IPS-NIHi7 (cell line): ENCODE results near the gene TBC1D9.

Source experiments
- DNase-seq: peaks from one replicate; pipeline ENCODE4 v3.0.0; 2012; ENCODE audit warnings: mixed read lengths; ENCODE audit errors: extremely low spot score

Gene TBC1D9

DNA sequence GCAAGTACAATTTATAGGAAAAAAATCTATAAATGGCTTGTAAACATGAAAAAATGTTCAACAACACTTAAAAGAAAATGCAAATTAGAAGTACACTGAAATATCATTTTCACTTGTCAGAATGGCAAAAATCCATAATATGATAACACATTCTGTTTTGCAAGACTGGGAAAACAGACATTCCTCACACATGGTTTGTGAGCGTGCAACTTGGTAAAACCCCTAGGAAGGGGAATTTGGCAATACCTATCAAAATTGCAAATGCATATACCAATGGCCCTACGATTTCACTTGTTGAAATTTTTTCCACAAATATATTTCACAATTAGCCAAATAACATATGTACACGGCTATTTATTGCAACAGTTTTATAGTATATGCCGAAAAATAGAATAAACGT is 31.4 kb downstream of the TBC1D9 start:
- no peak for DNase-seq

- DNase-seq = no peak
Measured at GRCh38 chr4:140720387-140721304, 35.5 kb downstream of the TBC1D9 start.

DNA sequence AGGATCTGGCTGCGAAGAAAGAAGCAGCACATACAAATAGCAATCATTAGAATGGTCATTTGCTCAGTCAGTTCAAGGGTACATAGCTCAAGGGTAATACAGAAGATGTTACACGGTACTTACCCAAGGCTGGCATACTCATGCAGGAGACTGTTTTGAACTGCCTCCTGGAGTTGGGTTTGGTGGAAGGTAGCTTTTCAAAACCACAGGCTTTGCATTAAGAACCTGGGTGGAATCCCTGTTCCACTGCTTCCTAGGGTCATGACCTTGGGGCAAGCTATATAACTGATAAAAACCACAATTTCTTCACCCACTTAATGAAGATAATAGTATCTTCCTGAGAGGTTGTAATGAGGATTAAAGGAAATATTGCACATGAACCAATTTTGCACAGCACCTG is 36.5 kb downstream of the TBC1D9 start:
- DNase-seq = no peak

GRCh38 chr4:140719022-140719421 is 37.2 kb downstream of the TBC1D9 start:
- no peak for DNase-seq

DNA sequence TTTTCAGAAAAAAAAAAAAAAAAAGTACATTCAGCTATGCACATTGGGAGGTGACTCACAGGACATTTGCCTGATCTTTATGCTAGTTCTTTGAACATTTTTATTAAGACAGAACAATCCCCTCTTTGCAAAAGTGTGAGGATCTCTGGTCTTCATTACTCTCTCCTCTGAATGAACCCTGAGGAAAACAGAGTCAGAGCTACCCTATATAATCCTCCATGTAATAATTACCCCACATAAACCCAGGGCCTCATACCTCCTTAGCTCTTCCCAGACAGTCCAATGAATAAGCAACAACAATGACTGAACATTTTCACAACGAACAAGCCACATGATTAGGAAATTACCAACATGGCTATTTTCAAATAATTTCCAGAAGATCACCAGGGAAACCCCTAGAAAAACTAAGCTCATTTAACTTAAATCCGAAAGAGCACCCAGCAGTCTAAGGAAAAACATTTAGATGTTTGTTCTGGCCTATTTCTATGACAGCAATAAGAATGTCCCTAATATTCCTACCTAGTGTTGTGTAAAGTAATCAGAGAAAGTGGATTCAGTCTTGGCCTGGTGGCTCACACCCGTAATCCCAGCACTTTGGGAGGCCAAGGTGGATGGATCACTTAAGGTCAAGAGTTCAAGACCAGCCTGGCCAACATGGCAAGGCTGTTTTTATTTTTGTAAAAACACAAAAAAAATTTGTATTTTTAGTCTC is 37.8 kb downstream of the TBC1D9 start:
- DNase-seq = no peak

DNA sequence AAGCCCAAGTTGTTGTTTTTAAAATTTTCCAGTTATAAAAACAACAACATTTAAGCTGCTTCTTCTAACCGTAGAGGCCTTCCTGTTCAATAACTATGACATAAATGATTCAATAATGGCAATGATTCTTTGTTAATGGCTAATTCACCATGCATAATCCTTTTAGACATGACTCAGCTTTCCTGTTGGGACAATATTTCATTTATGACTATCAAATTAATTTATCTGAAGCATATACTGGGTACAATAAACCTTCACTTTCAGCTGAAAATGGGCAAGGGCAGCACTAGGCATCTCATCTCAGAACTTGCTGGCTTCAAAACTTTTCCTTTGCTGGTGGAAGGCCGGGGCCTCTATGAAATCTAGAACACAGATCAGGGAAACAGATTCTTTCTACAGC is 38.9 kb downstream of the TBC1D9 start:
- DNase-seq = no peak

DNA sequence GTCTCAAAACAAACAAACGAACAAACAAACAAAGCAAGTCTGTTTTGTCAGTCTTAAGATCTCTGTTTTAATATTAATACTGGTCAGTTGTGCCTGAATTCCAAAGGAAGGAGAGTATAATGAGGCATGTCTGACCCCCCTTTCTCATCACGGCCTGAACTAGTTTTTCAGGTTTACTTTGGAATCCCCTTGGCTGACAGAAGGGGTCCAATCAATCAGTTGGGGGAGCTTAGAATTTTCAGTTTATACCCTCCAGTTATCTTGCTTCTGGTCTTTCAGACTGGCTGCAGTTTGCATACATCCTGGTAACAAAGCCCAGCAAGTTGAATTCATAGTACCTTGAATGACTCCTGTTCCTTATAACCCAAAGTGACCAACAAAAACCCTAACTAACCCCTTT is 41.1 kb downstream of the TBC1D9 start:
- no peak for DNase-seq

GRCh38 chr4:140711910-140712309 is 44.3 kb downstream of the TBC1D9 start:
- DNase-seq = no peak

DNA sequence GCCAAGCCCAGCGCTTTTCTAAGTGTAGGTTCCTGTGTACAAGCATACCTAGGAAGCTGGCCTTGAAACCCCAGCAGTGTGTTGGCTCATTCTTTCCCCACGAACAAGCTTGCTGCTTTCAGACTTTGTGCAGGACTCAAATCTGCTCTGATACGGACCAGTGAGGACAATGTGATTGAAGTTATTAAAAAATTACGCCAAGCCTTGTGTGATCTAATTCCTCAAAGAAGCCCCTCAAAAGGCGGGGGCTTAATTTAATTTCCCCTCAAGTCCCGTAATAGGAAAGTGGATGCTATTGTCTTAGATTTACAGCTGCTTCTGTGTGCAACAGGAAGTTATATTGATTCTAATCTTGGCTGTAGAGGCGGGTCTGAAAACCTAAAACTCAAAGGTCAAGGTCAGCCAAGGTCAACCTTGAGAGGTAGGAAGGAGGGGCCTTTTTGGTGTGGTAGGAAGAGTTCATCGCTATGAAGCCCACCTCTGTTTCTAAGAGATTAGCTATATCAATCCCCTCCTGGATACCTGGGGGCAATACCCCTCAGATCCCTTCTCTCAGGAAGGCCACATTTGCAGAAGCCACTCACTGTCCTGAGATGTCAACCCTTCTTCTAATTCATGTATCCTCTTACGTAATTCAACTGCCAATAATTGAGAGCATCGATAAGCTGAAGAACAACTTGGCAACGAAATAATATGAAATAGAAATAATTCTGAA is 45.1 kb downstream of the TBC1D9 start:
- DNase-seq = no peak

DNA sequence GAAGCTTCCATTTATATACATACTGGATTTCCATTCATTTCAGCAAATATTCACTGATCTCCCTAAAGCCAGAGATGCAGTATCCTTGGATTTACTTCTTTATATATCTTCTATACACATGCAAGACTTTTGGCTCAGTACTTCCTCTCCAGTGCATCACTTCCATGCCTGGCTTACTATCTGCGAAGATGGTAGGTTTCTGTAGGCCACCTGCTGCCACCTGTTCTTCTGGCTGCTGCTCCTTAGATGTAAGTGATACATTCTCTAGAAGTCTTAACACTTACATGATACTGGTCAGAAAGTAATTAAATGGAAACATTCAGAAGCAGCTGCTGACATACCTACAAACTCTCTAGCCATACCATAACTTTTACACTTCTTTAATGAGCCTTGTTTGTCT is 48.9 kb downstream of the TBC1D9 start:
- no peak for DNase-seq

- no peak for DNase-seq
Measured at GRCh38 chr4:140706665-140707064, 49.5 kb downstream of the TBC1D9 start.

- DNase-seq = no peak
Measured at GRCh38 chr4:140706276-140706625, 49.9 kb downstream of the TBC1D9 start.

DNA sequence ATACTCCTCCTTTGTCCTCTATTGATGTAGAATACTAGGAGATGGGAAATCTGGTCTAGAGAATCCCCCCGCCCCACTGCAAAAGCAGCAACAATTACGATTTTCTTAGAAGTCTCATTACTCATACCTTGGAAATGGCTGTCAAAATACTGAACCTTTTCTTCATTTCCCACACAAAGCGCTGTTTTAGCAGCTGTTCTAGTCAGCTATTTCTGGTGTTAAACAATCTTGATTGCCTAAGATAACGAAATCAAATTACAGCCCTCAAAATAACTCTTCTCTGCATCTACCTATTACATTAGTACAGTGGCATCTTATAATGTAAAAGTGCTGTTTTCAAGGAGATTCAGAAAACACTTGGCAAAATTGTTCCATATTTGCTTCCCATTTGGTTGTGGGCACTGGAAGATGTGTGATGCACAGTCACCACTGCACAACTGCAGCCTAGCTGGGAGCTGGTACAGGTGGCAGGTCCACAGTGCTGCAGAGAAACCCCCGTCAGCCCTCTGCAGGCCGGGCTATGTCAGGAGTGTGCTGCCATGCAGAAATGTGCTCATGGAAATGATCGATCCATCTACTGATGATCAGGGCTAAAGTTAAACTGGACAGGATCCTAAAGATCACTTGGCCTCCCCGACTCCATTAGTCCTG is 50.4 kb downstream of the TBC1D9 start:
- no peak for DNase-seq

- DNase-seq = no peak
Measured at GRCh38 chr4:140704964-140705363, 51.2 kb downstream of the TBC1D9 start.

DNA sequence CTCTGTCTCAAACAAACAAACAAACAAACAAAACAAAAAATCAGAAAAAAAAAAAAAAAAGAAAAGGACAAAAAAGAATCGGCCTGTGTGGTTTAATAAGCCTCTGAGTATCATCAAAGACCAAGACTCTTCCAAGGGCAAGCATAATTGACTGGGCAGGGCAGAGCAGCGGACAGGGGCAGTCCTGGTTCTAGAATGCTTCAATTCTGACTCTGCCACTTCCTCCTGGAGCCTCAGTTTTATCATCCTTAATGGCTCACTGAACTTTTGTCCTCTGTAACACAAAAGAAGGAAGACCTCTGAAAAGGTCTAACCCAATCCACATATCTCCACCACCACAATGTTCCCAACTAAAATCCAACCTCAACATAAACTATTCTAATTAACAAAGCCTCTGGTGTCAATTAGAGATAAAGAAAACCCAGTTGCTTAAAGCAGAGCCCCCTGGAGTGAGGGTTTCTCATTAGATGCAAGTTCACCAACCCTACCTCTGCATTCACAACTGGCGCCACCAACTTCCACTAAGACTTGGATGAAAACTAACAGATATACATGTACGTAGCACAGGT is 51.7 kb downstream of the TBC1D9 start:
- DNase-seq = no peak

- no peak for DNase-seq
Measured at GRCh38 chr4:140703463-140703862, 52.7 kb downstream of the TBC1D9 start.

GRCh38 chr4:140702096-140702757 is 54.0 kb downstream of the TBC1D9 start:
- DNase-seq = no peak

GRCh38 chr4:140701071-140701470 is 55.1 kb downstream of the TBC1D9 start:
- no peak for DNase-seq

DNA sequence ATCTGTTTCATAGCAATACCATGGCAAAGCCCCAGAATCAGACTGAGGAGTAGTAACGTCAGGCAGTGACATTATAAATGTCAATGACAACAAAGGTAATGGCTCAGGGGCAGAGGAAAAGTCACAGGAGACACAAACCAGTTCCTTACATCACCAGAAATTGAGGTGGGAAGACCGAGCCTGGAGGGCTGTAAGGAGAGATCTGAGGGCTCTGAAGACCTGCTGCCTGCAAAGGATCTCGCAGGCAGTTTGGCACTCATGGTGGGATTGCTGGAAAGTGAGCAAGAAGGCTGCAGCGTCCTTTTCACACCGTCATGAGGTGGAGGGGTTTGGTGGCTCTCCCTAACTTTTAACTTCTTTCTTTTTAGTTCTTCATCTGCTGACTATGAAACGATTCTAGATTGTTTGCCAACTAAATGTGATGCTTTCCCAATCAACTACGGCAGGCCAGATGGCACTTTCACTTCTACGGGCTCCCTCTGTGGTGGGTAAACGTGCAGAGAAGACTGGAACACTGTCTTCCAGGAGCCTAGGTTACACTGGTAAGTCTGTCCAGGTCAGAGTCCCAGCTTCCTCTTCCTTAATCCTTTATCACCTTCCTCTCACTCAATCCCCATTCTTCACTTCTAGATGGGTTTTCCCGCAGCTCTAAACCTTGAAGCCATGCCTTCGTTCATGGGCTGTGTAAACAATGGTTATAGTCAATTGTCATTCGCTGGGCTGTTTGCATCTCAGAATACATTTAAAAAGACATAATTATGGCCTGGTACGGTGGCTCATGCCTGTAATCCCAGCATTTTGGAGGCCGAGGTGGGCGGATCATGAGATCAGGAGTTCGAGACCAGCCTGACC is 58.2 kb downstream of the TBC1D9 start:
- DNase-seq = no peak

- DNase-seq = no peak
Measured at GRCh38 chr4:140695483-140695882, 60.7 kb downstream of the TBC1D9 start.
